ENCODE results near the gene BARX1. TPM values are rescaled to one million over a fixed set of nuclear protein-coding genes. Genes with fewer than 3 reads are reported as not detected.
"Not testable (repeated sequence)": the region's sequence is repeated elsewhere in the genome, so short reads cannot be mapped to it uniquely, and the experiment has no call there.

The BARX1 gene
- total and polyA plus RNA-seq, 2 experiments from 2014 or later, result not detected

DNA sequence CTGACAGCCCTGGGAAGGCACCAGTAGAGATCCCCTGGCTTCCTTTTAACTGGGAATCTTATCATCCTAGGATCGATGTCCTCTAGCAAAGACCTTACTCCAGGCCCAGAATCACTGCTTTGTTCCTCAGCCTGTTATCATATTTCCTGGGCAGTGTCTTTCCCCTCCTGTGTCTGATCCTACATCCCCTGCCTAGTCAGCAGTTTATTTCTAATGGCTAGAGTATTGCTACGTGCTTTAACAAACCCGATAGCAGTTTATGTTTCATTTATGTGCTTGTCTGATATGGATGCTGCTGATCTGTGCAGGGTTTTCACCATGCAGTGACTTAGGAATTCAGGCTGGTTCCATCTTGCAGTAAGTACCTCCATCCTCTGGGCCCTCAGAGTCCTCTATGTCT is 20.9 kb upstream of the BARX1 start:
- Histone ChIP-seq H3K9me3 (ENCODE audit: low read depth) (no peaks in the 10 kb centered on the region), H3K27ac (no peak overlapping the region), H3K9ac (no peak overlapping the region), H3F3A (ENCODE audit: insufficient read depth) (no peaks in the 10 kb centered on the region), H4K20me1 (ENCODE audit: insufficient read depth) (no peaks in the 10 kb centered on the region), H3K4me2 (ENCODE audit: unreplicated experiment) (no peak overlapping the region), H3K36me3 (ENCODE audit: low read depth) (no peaks in the 10 kb centered on the region), H3K9me2 (ENCODE audit: insufficient read depth) (no peaks in the 10 kb centered on the region), H3K4me1 (ENCODE audit: insufficient read depth) (no peaks in the 10 kb centered on the region), H3K4me3 (no peak overlapping the region), H2AFZ (no peak overlapping the region), H3K79me2 (ENCODE audit: insufficient read depth) (no peaks in the 10 kb centered on the region), H3K27me3 (replicated peaks; ENCODE audit: insufficient read depth) (no peaks in the 10 kb centered on the region)
- in situ Hi-C loops (cut with MboI), result no loop called here
- no peak for DNase-seq
- no peak for TF ChIP-seq EZH2 (IDR thresholded peaks at IDR 0.05; ENCODE audit: insufficient read depth, poor library complexity, severe bottlenecking)
- no peak for TF ChIP-seq EZH2phosphoT487 (IDR thresholded peaks at IDR 0.05; ENCODE audit: insufficient read depth, low read depth)
- WGBS, 2 experiments (ENCODE audit: low coverage in 1 of 2, low lambda C conversion rate in 2 of 2, missing lambda C conversion rate in 2 of 2), result 69 to 78% methylated on average over 3 of the region's 3 CpGs

DNA sequence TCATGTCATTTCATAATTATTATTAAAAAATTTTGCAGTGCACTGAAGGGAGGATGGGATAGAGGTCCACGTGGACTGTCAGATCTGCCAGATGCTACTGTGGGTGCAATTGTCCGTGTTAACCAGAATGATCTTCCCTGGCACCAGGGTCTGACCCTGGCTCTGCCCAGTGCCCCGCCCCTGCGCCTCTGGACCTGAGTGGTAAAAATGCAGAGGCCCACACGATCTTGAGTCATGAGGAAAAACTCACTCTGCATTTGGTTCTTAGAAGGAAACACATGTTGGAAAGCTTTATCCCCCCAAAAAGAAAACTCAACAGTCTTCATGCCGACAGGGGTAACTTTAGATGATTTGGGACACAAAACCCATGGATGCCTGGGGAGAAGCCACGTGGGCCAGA is 20.1 kb upstream of the BARX1 start:
- Histone ChIP-seq H3K36me3 (ENCODE audit: low read depth) (no peaks in the 10 kb centered on the region), H3K9ac (no peak overlapping the region), H3K9me2 (ENCODE audit: insufficient read depth) (no peaks in the 10 kb centered on the region), H2AFZ (no peak overlapping the region), H3K4me2 (ENCODE audit: unreplicated experiment) (no peak overlapping the region), H3K9me3 (ENCODE audit: low read depth) (no peaks in the 10 kb centered on the region), H3F3A (ENCODE audit: insufficient read depth) (no peaks in the 10 kb centered on the region), H3K4me1 (ENCODE audit: insufficient read depth) (no peaks in the 10 kb centered on the region), H3K4me3 (no peak overlapping the region), H3K27me3 (replicated peaks; ENCODE audit: insufficient read depth) (no peaks in the 10 kb centered on the region; the same call in 1 of the 2 replicates), H3K27ac (no peak overlapping the region), H3K79me2 (ENCODE audit: insufficient read depth) (no peaks in the 10 kb centered on the region), H4K20me1 (ENCODE audit: insufficient read depth) (no peaks in the 10 kb centered on the region)
- TF ChIP-seq EZH2phosphoT487 (IDR thresholded peaks at IDR 0.05; ENCODE audit: insufficient read depth, low read depth), result no peak
- no peak for TF ChIP-seq EZH2 (IDR thresholded peaks at IDR 0.05; ENCODE audit: insufficient read depth, poor library complexity, severe bottlenecking)
- 31 to 32% methylated on average over 7 of the region's 7 CpGs for WGBS, 2 experiments (ENCODE audit: low coverage in 1 of 2, low lambda C conversion rate in 2 of 2, missing lambda C conversion rate in 2 of 2)
- in situ Hi-C loops (cut with MboI), result no loop called here
- DNase-seq, result no peak

DNA sequence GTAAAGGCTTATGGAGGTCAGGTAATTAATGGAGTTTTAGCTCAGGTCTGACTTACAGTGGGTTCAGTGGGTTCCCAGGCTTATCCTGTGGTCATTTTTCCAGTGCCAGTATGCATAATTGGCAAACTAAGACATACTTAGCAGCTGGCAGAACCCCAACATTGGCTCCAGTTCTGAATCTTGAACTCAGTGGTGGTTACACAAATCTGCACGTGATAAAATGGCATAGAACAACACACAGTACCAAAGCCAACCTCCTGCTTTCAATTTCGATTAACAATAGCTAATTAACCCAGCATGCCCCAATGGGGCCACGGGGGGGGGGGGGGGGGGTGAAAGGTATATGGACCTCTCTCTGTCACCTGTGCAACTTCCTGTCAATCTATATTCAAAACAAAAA is 19.0 kb upstream of the BARX1 start:
- Histone ChIP-seq H3F3A (ENCODE audit: insufficient read depth) (no peaks in the 10 kb centered on the region), H3K27me3 (replicated peaks; ENCODE audit: insufficient read depth) (no peaks in the 10 kb centered on the region; the same call in 1 of the 2 replicates), H3K36me3 (ENCODE audit: low read depth) (no peaks in the 10 kb centered on the region), H2AFZ (no peak overlapping the region), H3K79me2 (ENCODE audit: insufficient read depth) (no peaks in the 10 kb centered on the region), H3K4me3 (no peak overlapping the region), H3K27ac (no peak overlapping the region), H3K9ac (no peak overlapping the region), H3K4me2 (ENCODE audit: unreplicated experiment) (no peak overlapping the region), H3K4me1 (ENCODE audit: insufficient read depth) (no peaks in the 10 kb centered on the region), H4K20me1 (ENCODE audit: insufficient read depth) (no peaks in the 10 kb centered on the region), H3K9me2 (ENCODE audit: insufficient read depth) (no peaks in the 10 kb centered on the region), H3K9me3 (ENCODE audit: low read depth) (no peaks in the 10 kb centered on the region)
- in situ Hi-C loops (cut with MboI), result no loop called here
- WGBS, 2 experiments (ENCODE audit: low coverage in 1 of 2, low lambda C conversion rate in 2 of 2, missing lambda C conversion rate in 2 of 2), result 2 to 8% methylated on average over 3 of the region's 3 CpGs
- DNase-seq, result no peak
- no peak for TF ChIP-seq EZH2 (IDR thresholded peaks at IDR 0.05; ENCODE audit: insufficient read depth, poor library complexity, severe bottlenecking)
- no peak for TF ChIP-seq EZH2phosphoT487 (IDR thresholded peaks at IDR 0.05; ENCODE audit: insufficient read depth, low read depth)

DNA sequence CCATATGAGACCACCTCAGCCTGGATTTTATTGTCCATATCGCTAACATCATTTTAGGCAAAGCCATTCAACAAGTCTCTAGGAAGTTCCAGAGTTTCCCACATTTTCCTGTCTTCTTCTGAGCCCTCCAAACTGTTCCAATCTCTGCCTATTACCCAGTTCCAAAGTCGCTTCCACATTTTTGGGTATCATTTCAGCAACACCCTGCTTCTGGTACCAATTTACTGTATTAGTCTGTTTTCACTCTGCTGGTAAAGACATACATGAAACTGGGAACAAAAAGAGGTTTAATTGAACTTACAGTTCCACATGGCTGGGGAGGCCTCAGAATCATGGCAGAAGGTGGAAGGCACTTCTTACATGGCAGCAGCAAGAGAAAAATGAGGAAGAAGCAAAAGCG is 17.5 kb upstream of the BARX1 start:
- H2AFZ ChIP-seq; H4K20me1 ChIP-seq (ENCODE audit: insufficient read depth); H3K27me3 ChIP-seq (replicated peaks; ENCODE audit: insufficient read depth); H3K9me2 ChIP-seq (ENCODE audit: insufficient read depth); H3K27ac ChIP-seq; H3K4me1 ChIP-seq (ENCODE audit: insufficient read depth); H3K9ac ChIP-seq; H3K9me3 ChIP-seq (ENCODE audit: low read depth); H3K4me2 ChIP-seq (ENCODE audit: unreplicated experiment); H3K4me3 ChIP-seq; H3F3A ChIP-seq (ENCODE audit: insufficient read depth); H3K79me2 ChIP-seq (ENCODE audit: insufficient read depth); in situ Hi-C loops (cut with MboI); DNase-seq; H3K36me3 ChIP-seq (ENCODE audit: low read depth): not testable (repeated sequence)
- WGBS, 2 experiments (ENCODE audit: low coverage in 1 of 2, low lambda C conversion rate in 2 of 2, missing lambda C conversion rate in 2 of 2), result 47 to 52% methylated on average over 3 of the region's 3 CpGs

DNA sequence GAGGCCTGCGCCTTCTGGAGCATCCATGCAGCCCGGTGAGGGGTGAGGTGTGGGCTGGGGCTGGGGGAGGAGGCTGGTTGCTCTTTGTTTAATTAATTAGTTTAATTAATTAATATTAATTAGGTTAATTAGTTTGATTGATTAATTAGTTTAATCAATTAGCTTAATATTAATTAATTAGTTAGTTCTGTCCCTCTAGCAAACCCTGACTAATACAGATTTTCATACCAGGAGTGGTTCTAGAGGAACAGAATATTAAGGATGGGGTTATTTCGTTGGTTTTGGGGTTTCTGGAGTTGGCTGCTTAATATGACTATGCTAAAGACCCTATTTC is 14.1 kb upstream of the BARX1 start:
- no peaks in the 10 kb centered on the region; the same call in 1 of the 2 replicates for H3K27me3 ChIP-seq (replicated peaks; ENCODE audit: insufficient read depth)
- no peak overlapping the region for H2AFZ ChIP-seq
- H3F3A ChIP-seq (ENCODE audit: insufficient read depth), result no peaks in the 10 kb centered on the region
- H3K9ac ChIP-seq, result no peak overlapping the region
- no peak overlapping the region for H3K4me2 ChIP-seq (ENCODE audit: unreplicated experiment)
- no peaks in the 10 kb centered on the region for H3K9me3 ChIP-seq (ENCODE audit: low read depth)
- H3K27ac ChIP-seq, result no peak overlapping the region
- H3K9me2 ChIP-seq (ENCODE audit: insufficient read depth), result no peaks in the 10 kb centered on the region
- in situ Hi-C loops (cut with MboI), result loop anchor here (10.0 kb wide), 1 partner anchor 284 kb away; no protein-coding TSS in a partner anchor
- no peak overlapping the region for H3K4me3 ChIP-seq
- no peak for TF ChIP-seq EZH2 (IDR thresholded peaks at IDR 0.05; ENCODE audit: insufficient read depth, poor library complexity, severe bottlenecking)
- no peak for TF ChIP-seq EZH2phosphoT487 (IDR thresholded peaks at IDR 0.05; ENCODE audit: insufficient read depth, low read depth)
- no peaks in the 10 kb centered on the region for H3K79me2 ChIP-seq (ENCODE audit: insufficient read depth)
- DNase-seq, result no peak
- 65 to 74% methylated on average over 3 of the region's 3 CpGs for WGBS, 2 experiments (ENCODE audit: low coverage in 1 of 2, low lambda C conversion rate in 2 of 2, missing lambda C conversion rate in 2 of 2)
- H4K20me1 ChIP-seq (ENCODE audit: insufficient read depth), result no peaks in the 10 kb centered on the region
- no peaks in the 10 kb centered on the region for H3K4me1 ChIP-seq (ENCODE audit: insufficient read depth)
- H3K36me3 ChIP-seq (ENCODE audit: low read depth), result no peaks in the 10 kb centered on the region

Data from GM23248 (cell line).